ENCODE results near the gene VSIG2. TPM values are rescaled to one million over a fixed set of nuclear protein-coding genes. Genes with fewer than 3 reads are reported as not detected.
A peak's percentile ranks its signal among the peaks of the same experiment; 100 is the strongest.

Gene VSIG2
- total RNA-seq, 4 donors from 2014 or later: 1.5 to 2.4 TPM; not detected in 2

DNA sequence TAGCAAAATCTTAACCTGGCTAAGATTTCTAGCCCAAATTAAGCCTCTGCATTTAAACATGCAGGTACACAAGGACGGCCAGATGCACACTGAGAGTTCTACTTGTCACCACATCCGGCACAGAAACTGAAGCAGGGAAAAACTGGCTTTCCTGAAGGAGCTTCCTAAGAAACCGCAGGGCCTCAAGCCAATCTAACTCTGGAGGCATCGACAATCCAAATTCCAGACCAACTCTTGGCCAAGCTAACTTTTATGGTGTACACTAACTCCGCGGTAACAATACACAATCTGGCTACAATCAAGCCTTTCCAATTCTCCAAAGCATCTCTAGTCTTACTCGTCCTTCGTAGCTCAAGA lies 46.9 kb upstream of the VSIG2 start:
- H3K4me3 ChIP-seq: peak overlapping the region; percentile 76 to 96 (median 90)
- no peak for DNase-seq (ENCODE audit: low spot score in 2 of 2)
- H3K4me1 ChIP-seq: peaks cover 0 to 53% (median 21%) of the 10 kb centered on the region in 4 donors
- TF ChIP-seq, protein P1, sequence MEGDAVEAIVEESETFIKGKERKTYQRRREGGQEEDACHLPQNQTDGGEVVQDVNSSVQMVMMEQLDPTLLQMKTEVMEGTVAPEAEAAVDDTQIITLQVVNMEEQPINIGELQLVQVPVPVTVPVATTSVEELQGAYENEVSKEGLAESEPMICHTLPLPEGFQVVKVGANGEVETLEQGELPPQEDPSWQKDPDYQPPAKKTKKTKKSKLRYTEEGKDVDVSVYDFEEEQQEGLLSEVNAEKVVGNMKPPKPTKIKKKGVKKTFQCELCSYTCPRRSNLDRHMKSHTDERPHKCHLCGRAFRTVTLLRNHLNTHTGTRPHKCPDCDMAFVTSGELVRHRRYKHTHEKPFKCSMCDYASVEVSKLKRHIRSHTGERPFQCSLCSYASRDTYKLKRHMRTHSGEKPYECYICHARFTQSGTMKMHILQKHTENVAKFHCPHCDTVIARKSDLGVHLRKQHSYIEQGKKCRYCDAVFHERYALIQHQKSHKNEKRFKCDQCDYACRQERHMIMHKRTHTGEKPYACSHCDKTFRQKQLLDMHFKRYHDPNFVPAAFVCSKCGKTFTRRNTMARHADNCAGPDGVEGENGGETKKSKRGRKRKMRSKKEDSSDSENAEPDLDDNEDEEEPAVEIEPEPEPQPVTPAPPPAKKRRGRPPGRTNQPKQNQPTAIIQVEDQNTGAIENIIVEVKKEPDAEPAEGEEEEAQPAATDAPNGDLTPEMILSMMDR (IDR thresholded peaks at IDR 0.05): no peak
- no peak for TF ChIP-seq EP300 (IDR thresholded peaks at IDR 0.05)
- no peak for TF ChIP-seq POLR2A (IDR thresholded peaks at IDR 0.05)
- no peaks in the 10 kb centered on the region for H3K36me3 ChIP-seq
- H3K27ac ChIP-seq: peak overlapping the region in 3 of 4 donors; percentile 89 to 98 (median 97)
- no peaks in the 10 kb centered on the region for H3K9me3 ChIP-seq
- H3K27me3 ChIP-seq: no peaks in the 10 kb centered on the region
- WGBS, 2 donors: 3 to 4% methylated on average over 8 of the region's 8 CpGs

DNA sequence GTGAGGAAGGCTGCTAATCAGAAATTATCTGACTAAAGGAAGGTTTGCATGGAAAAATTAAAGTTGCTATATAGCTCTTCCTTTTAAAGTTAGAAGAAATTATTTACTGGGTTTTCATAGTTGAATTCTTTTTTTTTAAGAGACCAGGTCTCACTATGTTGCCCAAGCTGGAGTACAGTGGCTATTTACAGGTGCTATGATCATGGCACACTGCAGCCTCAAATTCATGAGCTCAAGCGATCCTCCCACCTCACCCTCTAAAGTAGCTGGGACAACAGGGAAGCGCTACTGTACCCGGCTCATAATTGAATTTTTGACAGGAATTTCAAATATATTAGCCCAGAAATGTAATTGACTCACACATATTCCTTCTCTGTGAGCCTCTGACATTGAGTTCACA lies 44.3 kb upstream of the VSIG2 start:
- Histone ChIP-seq H3K36me3 (no peaks in the 10 kb centered on the region), H3K4me1 (peaks cover 0 to 49% (median 20%) of the 10 kb centered on the region in 4 donors), H3K4me3 (no peak overlapping the region), H3K27ac (no peak overlapping the region), H3K27me3 (no peaks in the 10 kb centered on the region), H3K9me3 (no peaks in the 10 kb centered on the region)
- TF ChIP-seq, protein P1 (IDR thresholded peaks at IDR 0.05): no peak
- TF ChIP-seq EP300 (IDR thresholded peaks at IDR 0.05) (no peak), POLR2A (IDR thresholded peaks at IDR 0.05) (no peak)
- 88 to 89% methylated on average over 3 of the region's 3 CpGs for WGBS, 2 donors
- DNase-seq (ENCODE audit: low spot score in 2 of 2): no peak

DNA sequence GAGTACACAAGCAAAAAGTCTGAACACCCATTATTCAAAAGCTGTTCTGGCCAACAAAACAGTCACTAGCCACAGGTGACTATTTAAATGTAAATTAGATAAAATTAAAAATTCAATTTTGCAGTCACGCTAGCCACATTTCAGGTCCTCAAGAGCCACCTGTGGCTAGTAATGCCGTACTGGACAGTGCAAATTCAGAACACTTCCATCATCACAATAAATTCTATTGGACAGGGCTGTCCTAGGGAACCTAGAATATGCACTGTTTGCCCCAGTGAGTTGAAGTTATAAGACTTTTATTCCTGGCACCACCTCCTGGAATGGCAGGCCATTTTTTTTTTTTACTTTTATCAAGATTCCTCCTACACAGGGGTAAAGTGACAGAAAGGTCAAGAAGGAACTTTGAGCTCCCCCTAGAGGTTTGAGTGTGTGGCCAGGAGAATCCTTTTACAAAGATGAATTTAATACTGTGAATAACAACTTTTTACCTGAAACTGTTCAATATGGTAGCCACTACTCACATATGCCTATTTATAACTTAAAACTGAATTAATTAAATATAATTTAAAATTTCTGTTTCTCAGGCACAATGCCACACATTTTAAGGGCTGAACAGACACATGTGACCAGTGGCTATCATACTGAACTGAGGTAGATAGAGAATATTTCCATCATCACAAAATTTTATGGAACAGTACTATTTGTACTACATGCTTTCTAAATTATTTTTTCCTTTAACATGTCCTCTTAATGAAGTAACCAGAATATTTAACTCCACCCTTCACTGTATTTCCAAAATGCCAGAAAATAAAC lies 41.6 kb upstream of the VSIG2 start:
- DNase-seq (ENCODE audit: low spot score in 2 of 2): no peak
- no peaks in the 10 kb centered on the region for H3K27me3 ChIP-seq
- WGBS, 2 donors: 94 to 95% methylated on average over 2 of the region's 2 CpGs
- H3K27ac ChIP-seq: no peak overlapping the region
- no peaks in the 10 kb centered on the region for H3K36me3 ChIP-seq
- H3K4me1 ChIP-seq: peaks cover 0 to 41% (median 11%) of the 10 kb centered on the region in 4 donors
- H3K9me3 ChIP-seq: no peaks in the 10 kb centered on the region
- TF ChIP-seq EP300 (IDR thresholded peaks at IDR 0.05): no peak
- no peak for TF ChIP-seq POLR2A (IDR thresholded peaks at IDR 0.05)
- TF ChIP-seq, protein P1 (IDR thresholded peaks at IDR 0.05): peak in 4 of 5 experiments; percentile 14 to 51 (median 40)
- H3K4me3 ChIP-seq: no peak overlapping the region

DNA sequence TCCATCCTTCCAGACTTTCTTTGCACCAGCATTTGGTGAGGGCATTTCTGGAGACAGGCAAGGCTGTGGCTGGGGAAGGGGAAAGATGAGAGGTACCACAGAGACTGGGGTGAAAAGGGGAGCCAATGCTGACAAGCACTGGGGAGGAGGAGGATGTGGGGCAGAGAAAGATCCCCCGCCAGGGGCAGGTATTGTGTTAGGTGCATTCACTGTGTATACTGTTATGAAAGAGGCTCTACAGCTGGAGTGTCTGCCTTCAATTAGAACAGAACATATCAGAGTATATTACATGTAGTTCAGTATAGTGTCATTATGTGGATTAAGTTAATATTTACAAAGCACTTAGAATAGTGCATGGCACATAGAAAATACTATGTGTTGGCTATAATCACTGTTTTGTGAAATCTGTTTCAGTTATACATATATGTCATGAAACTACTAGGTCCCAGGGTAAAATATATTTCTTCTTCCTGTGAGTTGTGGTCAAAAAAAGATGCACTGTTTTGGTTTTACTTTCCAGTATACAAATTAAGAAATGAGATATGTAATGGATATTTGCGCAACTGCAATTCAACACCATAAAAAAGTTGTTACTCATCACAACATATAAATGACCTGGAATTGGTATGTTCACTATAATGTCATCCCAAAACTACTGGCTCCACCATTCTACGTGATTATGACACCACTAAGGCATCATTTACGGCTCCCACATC lies 39.7 kb upstream of the VSIG2 start:
- Histone ChIP-seq H3K36me3 (no peaks in the 10 kb centered on the region), H3K27ac (no peak overlapping the region), H3K27me3 (no peaks in the 10 kb centered on the region), H3K4me3 (no peak overlapping the region), H3K9me3 (no peaks in the 10 kb centered on the region), H3K4me1 (peaks cover 0 to 22% (median 0%) of the 10 kb centered on the region in 4 donors)
- no peak for TF ChIP-seq EP300 (IDR thresholded peaks at IDR 0.05)
- no peak for DNase-seq (ENCODE audit: low spot score in 2 of 2)
- 84 to 93% methylated on average over 4 of the region's 4 CpGs for WGBS, 2 donors

DNA sequence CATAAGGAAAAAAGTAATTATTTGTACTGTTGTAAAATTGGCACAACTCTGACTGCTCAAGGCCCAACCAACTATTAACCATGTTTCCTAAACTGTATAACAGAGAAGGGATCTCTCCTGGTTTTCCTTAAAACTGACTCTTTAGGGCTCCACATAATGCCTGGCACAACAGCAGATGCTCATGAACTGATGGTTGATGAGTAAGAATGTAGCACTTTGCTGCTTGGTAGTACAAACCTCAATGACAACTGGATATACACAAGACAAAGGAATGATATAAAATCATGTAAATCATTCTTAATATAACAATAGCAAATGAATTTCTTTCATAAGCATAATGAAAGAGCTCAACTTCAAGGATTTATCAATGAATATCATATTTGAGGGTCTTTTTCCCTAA lies 36.5 kb upstream of the VSIG2 start:
- no peak for DNase-seq (ENCODE audit: low spot score in 2 of 2)
- Histone ChIP-seq H3K27me3 (no peaks in the 10 kb centered on the region), H3K9me3 (no peaks in the 10 kb centered on the region), H3K36me3 (no peaks in the 10 kb centered on the region), H3K4me1 (peaks cover 0 to 8% (median 0%) of the 10 kb centered on the region in 4 donors), H3K27ac (no peak overlapping the region), H3K4me3 (no peak overlapping the region)
- TF ChIP-seq, protein P1 (IDR thresholded peaks at IDR 0.05): no peak
- no peak for TF ChIP-seq EP300 (IDR thresholded peaks at IDR 0.05)
- no peak for TF ChIP-seq POLR2A (IDR thresholded peaks at IDR 0.05)
